Measurements from ENCODE around the gene RBM38. TPM values are rescaled to one million over a fixed set of nuclear protein-coding genes. Genes with fewer than 3 reads are reported as not detected.

RBM38 gene
- total RNA-seq, 1 experiment from 2014 or later: 52.7 TPM

DNA sequence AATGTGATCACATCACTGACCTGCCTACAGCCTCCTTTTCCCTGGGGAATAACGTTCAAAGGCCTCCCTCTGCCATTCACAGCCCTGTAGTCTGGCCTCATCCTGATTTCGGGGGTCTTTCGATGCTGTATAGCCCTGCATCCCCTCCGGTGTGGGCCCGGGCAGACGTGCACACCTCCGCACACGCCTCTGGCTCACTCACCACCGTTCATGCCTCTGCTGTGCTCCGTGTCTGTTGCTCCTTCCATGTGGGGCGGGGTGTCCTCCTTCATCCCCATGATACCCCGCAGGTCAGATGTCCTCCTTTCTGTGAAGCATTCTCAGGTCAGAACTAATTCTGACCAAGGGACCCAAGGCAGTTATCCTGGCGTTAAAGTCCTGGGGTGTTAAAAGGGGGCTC is 13.8 kb upstream of the RBM38 start:
- no peak overlapping the region for H3K27ac ChIP-seq (ENCODE audit: low read depth, low read length, poor library complexity, severe bottlenecking)
- peaks cover 50% of the 10 kb centered on the region for H3K36me3 ChIP-seq (ENCODE audit: insufficient read depth, low read length, poor library complexity, severe bottlenecking)
- CTCF ChIA-PET: no interaction called here
- TF ChIP-seq, protein P1, sequence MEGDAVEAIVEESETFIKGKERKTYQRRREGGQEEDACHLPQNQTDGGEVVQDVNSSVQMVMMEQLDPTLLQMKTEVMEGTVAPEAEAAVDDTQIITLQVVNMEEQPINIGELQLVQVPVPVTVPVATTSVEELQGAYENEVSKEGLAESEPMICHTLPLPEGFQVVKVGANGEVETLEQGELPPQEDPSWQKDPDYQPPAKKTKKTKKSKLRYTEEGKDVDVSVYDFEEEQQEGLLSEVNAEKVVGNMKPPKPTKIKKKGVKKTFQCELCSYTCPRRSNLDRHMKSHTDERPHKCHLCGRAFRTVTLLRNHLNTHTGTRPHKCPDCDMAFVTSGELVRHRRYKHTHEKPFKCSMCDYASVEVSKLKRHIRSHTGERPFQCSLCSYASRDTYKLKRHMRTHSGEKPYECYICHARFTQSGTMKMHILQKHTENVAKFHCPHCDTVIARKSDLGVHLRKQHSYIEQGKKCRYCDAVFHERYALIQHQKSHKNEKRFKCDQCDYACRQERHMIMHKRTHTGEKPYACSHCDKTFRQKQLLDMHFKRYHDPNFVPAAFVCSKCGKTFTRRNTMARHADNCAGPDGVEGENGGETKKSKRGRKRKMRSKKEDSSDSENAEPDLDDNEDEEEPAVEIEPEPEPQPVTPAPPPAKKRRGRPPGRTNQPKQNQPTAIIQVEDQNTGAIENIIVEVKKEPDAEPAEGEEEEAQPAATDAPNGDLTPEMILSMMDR (conservative IDR thresholded peaks at IDR 0.05; ENCODE audit: low read depth, low read length): no peak
- TF ChIP-seq EZH2 (IDR thresholded peaks at IDR 0.05; ENCODE audit: borderline replicate concordance, low read depth, low read length, poor library complexity, severe bottlenecking): no peak
- BruUV-seq (replicated peaks): no TSS peak
- H3K27me3 ChIP-seq (replicated peaks; ENCODE audit: insufficient read depth, low read depth, low read length, poor library complexity): no peaks in the 10 kb centered on the region
- no peak overlapping the region for H3K4me3 ChIP-seq (ENCODE audit: low read depth, low read length, poor library complexity, severe bottlenecking)
- POLR2A ChIA-PET (ENCODE audit: low non-redundant PET): no interaction called here
- intact Hi-C loops (cut with micrococcal nuclease; ENCODE audit: unreplicated experiment): no loop called here
- no peaks in the 10 kb centered on the region for H3K9me3 ChIP-seq (ENCODE audit: low read depth, low read length, poor library complexity, severe bottlenecking)
- no peaks in the 10 kb centered on the region for H3K4me1 ChIP-seq (ENCODE audit: insufficient read depth, low read length, poor library complexity, severe bottlenecking)
- no peak for DNase-seq (ENCODE audit: low spot score)

DNA sequence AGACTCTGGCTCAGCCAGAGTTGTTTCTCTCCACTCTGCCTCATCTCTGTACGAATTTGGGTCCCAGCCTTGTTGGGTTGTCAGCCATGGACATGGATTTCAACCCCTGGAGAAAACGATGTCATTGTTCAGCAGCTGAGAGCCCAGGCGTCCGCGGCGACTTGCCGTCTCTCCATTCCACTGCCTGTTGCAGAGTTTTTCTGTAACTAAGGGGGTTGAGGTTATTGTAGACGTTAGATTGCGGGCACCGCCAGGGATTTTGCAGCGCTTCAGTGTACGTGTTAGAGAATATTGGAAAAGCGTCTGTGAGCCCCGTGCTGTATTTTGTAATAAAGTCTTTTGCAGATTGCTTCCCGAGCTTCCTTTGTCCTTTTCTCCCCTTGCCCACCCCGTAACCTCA is 13.1 kb upstream of the RBM38 start:
- H3K36me3 ChIP-seq (ENCODE audit: insufficient read depth, low read length, poor library complexity, severe bottlenecking): peaks cover 44% of the 10 kb centered on the region
- intact Hi-C loops (cut with micrococcal nuclease; ENCODE audit: unreplicated experiment): no loop called here
- POLR2A ChIA-PET (ENCODE audit: low non-redundant PET): no interaction called here
- H3K4me1 ChIP-seq (ENCODE audit: insufficient read depth, low read length, poor library complexity, severe bottlenecking): no peaks in the 10 kb centered on the region
- H3K4me3 ChIP-seq (ENCODE audit: low read depth, low read length, poor library complexity, severe bottlenecking): no peak overlapping the region
- no peaks in the 10 kb centered on the region for H3K9me3 ChIP-seq (ENCODE audit: low read depth, low read length, poor library complexity, severe bottlenecking)
- BruUV-seq (replicated peaks): no TSS peak
- no peak overlapping the region for H3K27ac ChIP-seq (ENCODE audit: low read depth, low read length, poor library complexity, severe bottlenecking)
- H3K27me3 ChIP-seq (replicated peaks; ENCODE audit: insufficient read depth, low read depth, low read length, poor library complexity): no peaks in the 10 kb centered on the region
- no peak for TF ChIP-seq EZH2 (IDR thresholded peaks at IDR 0.05; ENCODE audit: borderline replicate concordance, low read depth, low read length, poor library complexity, severe bottlenecking)
- TF ChIP-seq, protein P1 (conservative IDR thresholded peaks at IDR 0.05; ENCODE audit: low read depth, low read length): no peak
- no peak for DNase-seq (ENCODE audit: low spot score)
- CTCF ChIA-PET: no interaction called here

DNA sequence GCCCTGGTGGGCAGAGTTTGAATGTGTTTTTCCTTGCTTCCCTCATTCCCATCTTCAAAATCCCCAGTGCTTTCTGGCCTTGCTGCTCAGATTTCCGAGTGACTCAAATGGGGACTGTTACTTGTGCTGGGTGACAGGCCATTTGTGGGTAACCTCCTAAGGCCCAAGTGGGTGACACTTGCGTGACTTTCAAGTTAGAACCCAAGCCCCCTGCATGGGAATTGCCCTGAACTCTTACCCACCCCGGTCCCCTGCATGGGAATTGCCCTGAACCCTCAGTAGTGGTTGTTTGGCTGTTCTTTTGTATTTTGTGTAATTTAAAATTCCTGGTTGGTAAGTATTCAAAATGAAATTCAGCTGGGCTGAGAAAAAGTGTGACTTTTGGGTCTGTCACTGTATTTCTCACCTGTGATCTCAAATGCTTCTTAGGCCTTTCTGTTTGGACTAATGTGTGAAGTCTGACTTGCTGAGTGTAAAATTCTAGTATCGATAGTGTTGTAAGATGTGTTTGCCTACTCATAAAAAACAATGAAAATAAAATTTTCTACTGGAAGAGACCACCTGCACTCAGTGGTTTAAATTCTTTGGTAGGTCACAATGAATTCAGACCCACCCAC is 12.4 kb upstream of the RBM38 start:
- Histone ChIP-seq H3K27me3 (replicated peaks; ENCODE audit: insufficient read depth, low read depth, low read length, poor library complexity) (no peaks in the 10 kb centered on the region), H3K9me3 (ENCODE audit: low read depth, low read length, poor library complexity, severe bottlenecking) (no peaks in the 10 kb centered on the region), H3K4me1 (ENCODE audit: insufficient read depth, low read length, poor library complexity, severe bottlenecking) (no peaks in the 10 kb centered on the region), H3K36me3 (ENCODE audit: insufficient read depth, low read length, poor library complexity, severe bottlenecking) (peaks cover 37% of the 10 kb centered on the region), H3K27ac (ENCODE audit: low read depth, low read length, poor library complexity, severe bottlenecking) (no peak overlapping the region), H3K4me3 (ENCODE audit: low read depth, low read length, poor library complexity, severe bottlenecking) (no peak overlapping the region)
- TF ChIP-seq EZH2 (IDR thresholded peaks at IDR 0.05; ENCODE audit: borderline replicate concordance, low read depth, low read length, poor library complexity, severe bottlenecking): no peak
- TF ChIP-seq, protein P1 (conservative IDR thresholded peaks at IDR 0.05; ENCODE audit: low read depth, low read length): no peak
- DNase-seq (ENCODE audit: low spot score): no peak
- intact Hi-C loops (cut with micrococcal nuclease; ENCODE audit: unreplicated experiment): no loop called here
- POLR2A ChIA-PET (ENCODE audit: low non-redundant PET): no interaction called here
- no TSS peak for BruUV-seq (replicated peaks)
- CTCF ChIA-PET: no interaction called here

All from A673 (cell line).